ENCODE results near the gene PITPNM3.

DNA sequence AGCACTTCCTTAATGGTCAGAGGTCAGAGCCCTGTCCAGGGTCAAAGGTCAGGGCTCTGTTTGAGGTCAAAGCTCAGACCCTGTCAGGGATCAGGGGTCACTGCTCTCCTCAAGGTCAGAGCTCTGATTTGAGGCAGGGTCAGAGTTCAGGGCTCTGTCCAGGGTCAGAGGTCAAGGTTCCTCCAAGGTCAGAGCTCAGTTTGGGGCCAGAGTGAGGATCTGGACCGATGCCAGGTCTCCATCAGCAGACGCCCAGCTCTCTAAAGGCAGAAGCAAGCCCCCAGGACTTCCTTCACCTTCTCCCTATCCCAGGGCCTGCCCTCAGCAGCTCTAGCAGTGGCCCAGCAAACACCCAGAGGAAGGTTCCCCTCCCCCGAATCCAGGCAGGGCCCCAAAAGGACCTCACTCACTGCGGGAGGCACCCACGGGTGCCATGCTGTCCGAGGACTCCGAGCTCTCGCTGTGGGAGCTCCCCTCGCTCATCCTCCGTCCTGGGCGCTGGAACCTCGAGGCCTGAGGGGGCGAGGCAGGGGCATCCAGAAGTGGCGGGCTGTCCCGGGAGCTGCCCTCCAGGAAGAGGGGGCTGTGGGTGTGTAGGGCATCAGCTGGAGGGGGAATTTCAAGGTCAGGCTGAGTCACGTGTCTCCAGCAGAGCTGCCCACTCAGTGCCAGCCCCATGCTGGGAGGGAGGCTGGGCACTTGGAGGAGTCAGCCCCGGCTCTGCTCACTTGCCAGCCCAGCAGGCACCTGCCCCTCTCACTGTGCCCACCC lies 85.4 kb downstream of the PITPNM3 start:
- TF ChIP-seq, protein P1, sequence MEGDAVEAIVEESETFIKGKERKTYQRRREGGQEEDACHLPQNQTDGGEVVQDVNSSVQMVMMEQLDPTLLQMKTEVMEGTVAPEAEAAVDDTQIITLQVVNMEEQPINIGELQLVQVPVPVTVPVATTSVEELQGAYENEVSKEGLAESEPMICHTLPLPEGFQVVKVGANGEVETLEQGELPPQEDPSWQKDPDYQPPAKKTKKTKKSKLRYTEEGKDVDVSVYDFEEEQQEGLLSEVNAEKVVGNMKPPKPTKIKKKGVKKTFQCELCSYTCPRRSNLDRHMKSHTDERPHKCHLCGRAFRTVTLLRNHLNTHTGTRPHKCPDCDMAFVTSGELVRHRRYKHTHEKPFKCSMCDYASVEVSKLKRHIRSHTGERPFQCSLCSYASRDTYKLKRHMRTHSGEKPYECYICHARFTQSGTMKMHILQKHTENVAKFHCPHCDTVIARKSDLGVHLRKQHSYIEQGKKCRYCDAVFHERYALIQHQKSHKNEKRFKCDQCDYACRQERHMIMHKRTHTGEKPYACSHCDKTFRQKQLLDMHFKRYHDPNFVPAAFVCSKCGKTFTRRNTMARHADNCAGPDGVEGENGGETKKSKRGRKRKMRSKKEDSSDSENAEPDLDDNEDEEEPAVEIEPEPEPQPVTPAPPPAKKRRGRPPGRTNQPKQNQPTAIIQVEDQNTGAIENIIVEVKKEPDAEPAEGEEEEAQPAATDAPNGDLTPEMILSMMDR (IDR thresholded peaks at IDR 0.05): no peak
- TF ChIP-seq POLR2A (IDR thresholded peaks at IDR 0.05) (no peak), POLR2AphosphoS5 (IDR thresholded peaks at IDR 0.05; ENCODE audit: insufficient read depth in 1 of 2, low read depth in 1 of 2) (no peak)
